ENCODE results near the gene RIMBP2.

DNA sequence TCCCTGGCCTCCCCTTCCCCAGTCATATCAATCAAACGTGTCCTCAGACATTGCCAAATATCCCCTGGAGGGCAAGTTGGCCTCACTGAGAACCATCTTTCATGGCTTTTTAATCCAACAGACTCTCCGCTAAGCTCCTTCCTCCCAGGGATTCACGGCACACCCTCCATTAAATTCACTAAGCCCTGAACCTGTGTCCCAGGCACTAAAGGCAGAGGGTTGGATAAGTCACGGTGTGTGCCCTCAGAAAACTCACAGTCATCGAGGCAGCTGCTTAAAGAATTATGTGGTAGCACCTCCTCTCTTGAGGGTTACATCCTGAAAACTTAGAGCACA lies 211.3 kb downstream of the RIMBP2 start:
- no peak for TF ChIP-seq POLR2A (IDR thresholded peaks at IDR 0.05; ENCODE audit: low read depth, low read length)
- TF ChIP-seq TAF1 (IDR thresholded peaks at IDR 0.05; ENCODE audit: borderline replicate concordance, low read depth, low read length), result no peak

Data from GM12892 (cell line).